GM23248 (cell line): ENCODE data around the gene YES1. TPM values are rescaled to one million over a fixed set of nuclear protein-coding genes. Genes with fewer than 3 reads are reported as not detected.

ENCODE experiments used
- DNase-seq: peaks from one replicate; pipeline ENCODE4 v3.0.0-alpha.2; 2015
- H2AFZ ChIP-seq: fragments of 200-600 bp; sonication (generic); 2 replicates; pipeline ENCODE4 v1.6.1; 2016; ENCODE audit warnings: antibody characterized with exemption
- H3F3A ChIP-seq: fragments of 200-600 bp; sonication (generic); 2 replicates; pipeline ENCODE4 v1.6.1; 2016; ENCODE audit warnings: mild to moderate bottlenecking, antibody characterized with exemption, mixed run types; ENCODE audit not compliant: insufficient read depth
- H3K27ac ChIP-seq: fragments of 200-600 bp; sonication (generic); 2 replicates; pipeline ENCODE4 v1.5.1; 2016; ENCODE audit warnings: mild to moderate bottlenecking
- H3K27me3 ChIP-seq: fragments of 200-600 bp; sonication (generic); replicated peaks from 2 replicates; pipeline ENCODE4 v1.6.1; 2016; ENCODE audit warnings: mild to moderate bottlenecking; ENCODE audit not compliant: insufficient read depth
- H3K36me3 ChIP-seq: fragments of 200-600 bp; sonication (generic); 2 replicates; pipeline ENCODE4 v1.6.1; 2016; ENCODE audit warnings: low read depth, mild to moderate bottlenecking
- H3K4me1 ChIP-seq: fragments of 200-600 bp; sonication (generic); 2 replicates; pipeline ENCODE4 v1.6.1; 2016; ENCODE audit warnings: mild to moderate bottlenecking; ENCODE audit not compliant: insufficient read depth
- H3K4me2 ChIP-seq: fragments of 200-600 bp; sonication (generic); one replicate; pipeline ENCODE4 v1.6.1; 2016; ENCODE audit warnings: mild to moderate bottlenecking; ENCODE audit not compliant: unreplicated experiment
- H3K4me3 ChIP-seq: fragments of 200-600 bp; sonication (generic); 2 replicates; pipeline ENCODE4 v1.5.1; 2016; ENCODE audit warnings: mild to moderate bottlenecking
- H3K79me2 ChIP-seq: fragments of 200-600 bp; sonication (generic); 2 replicates; pipeline ENCODE4 v1.6.1; 2016; ENCODE audit warnings: mild to moderate bottlenecking; ENCODE audit not compliant: insufficient read depth
- H3K9ac ChIP-seq: fragments of 200-600 bp; sonication (generic); 2 replicates; pipeline ENCODE4 v1.6.1; 2016; ENCODE audit warnings: mild to moderate bottlenecking
- H3K9me2 ChIP-seq: fragments of 200-600 bp; sonication (generic); 2 replicates; pipeline ENCODE4 v1.6.1; 2016; ENCODE audit warnings: mixed run types, mild to moderate bottlenecking, moderate library complexity; ENCODE audit not compliant: insufficient read depth
- H3K9me3 ChIP-seq: fragments of 200-600 bp; sonication (generic); one replicate; pipeline ENCODE4 v1.6.1; 2017; ENCODE audit warnings: low read depth
- H4K20me1 ChIP-seq: fragments of 200-600 bp; sonication (generic); 2 replicates; pipeline ENCODE4 v1.6.0; 2016; ENCODE audit not compliant: insufficient read depth
- EZH2 ChIP-seq: fragments of 200-600 bp; sonication (generic); IDR thresholded peaks from 2 replicates; pipeline ENCODE4 v1.6.1; 2018; ENCODE audit warnings: antibody characterized with exemption, mild to moderate bottlenecking; ENCODE audit not compliant: insufficient read depth, poor library complexity, severe bottlenecking
- EZH2phosphoT487 ChIP-seq: fragments of 200-600 bp; sonication (generic); IDR thresholded peaks from 2 replicates; pipeline ENCODE4 v1.6.1; 2018; ENCODE audit warnings: antibody characterized with exemption, moderate library complexity, mild to moderate bottlenecking, low read depth; ENCODE audit not compliant: insufficient read depth
- WGBS, 2 experiments: methylation state at CpG; one replicate each; pipeline ENCODE4 v1.1.6; 2015 to 2017; ENCODE audit warnings: low lambda C conversion rate in 2 of 2, low coverage in 1 of 2; ENCODE audit errors: missing lambda C conversion rate in 2 of 2; 5-methylcytosine and 5-hydroxymethylcytosine counted together
- in situ Hi-C: fragments of 300-500 bp; cut with MboI; formaldehyde crosslinking; loops from 2 replicates; pipeline ENCODE4 v1.15.0; 2020
- polyA plus RNA-seq: library from polyadenylated mRNA; unstranded; fragments of >200 nt; fragmentation: Nextera tagmentation; extraction: Ambion mirVana; gene quantifications from 2 replicates; pipeline ENCODE4 v1.2.1, GENCODE V29; 2016
- total RNA-seq: library from RNA; depleted of rRNA; stranded (reverse); fragments of >200 nt; shearing (Covaris generic); gene quantifications from 2 replicates; pipeline ENCODE4 v1.2.3, GENCODE V29; 2014

The YES1 gene
- total and polyA plus RNA-seq, 2 experiments from 2014 or later: 23.6 to 89.9 TPM

- in situ Hi-C loops: no loop called here
- WGBS, 2 experiments: 21 to 24% methylated on average over 5 of the region's 5 CpGs
- no peak overlapping the region for H2AFZ ChIP-seq
- H3K79me2 ChIP-seq: peaks cover 87% of the 10 kb centered on the region
- H3K4me1 ChIP-seq: peaks cover 34% of the 10 kb centered on the region
- H3K27me3 ChIP-seq: no peaks in the 10 kb centered on the region
- H4K20me1 ChIP-seq: peaks cover 11% of the 10 kb centered on the region
- H3F3A ChIP-seq: peaks cover 20% of the 10 kb centered on the region
- no peak overlapping the region; the same call in 1 of the 2 replicates for H3K27ac ChIP-seq
- H3K9me3 ChIP-seq: no peaks in the 10 kb centered on the region
- no peaks in the 10 kb centered on the region for H3K9me2 ChIP-seq
- DNase-seq: peak; percentile 60
- H3K36me3 ChIP-seq: no peaks in the 10 kb centered on the region
- H3K4me3 ChIP-seq: 0 out of 2 replicates have a peak overlapping the region, but pooled peaks have one; percentile 10
- TF ChIP-seq EZH2phosphoT487: no peak
- no peak for TF ChIP-seq EZH2
- no peak overlapping the region for H3K9ac ChIP-seq
- H3K4me2 ChIP-seq: peak overlapping the region; percentile 13
These were observed 4.0 kb downstream of the YES1 start for GRCh38 chr18:808086-808485.

- Histone ChIP-seq H3F3A (peaks cover 15% of the 10 kb centered on the region; the same call in 1 of the 2 replicates), H3K36me3 (no peaks in the 10 kb centered on the region), H3K4me1 (peaks cover 30% of the 10 kb centered on the region), H3K4me3 (no peak overlapping the region), H3K9ac (no peak overlapping the region), H3K9me3 (no peaks in the 10 kb centered on the region), H3K9me2 (no peaks in the 10 kb centered on the region), H2AFZ (no peak overlapping the region), H3K27ac (no peak overlapping the region), H3K27me3 (no peaks in the 10 kb centered on the region), H3K4me2 (no peak overlapping the region), H3K79me2 (peaks cover 100% of the 10 kb centered on the region), H4K20me1 (peaks cover 11% of the 10 kb centered on the region)
- TF ChIP-seq EZH2: no peak
- no peak for DNase-seq
- in situ Hi-C loops: no loop called here
- 96 to 98% methylated on average over 2 of the region's 2 CpGs for WGBS, 2 experiments
These were observed 6.3 kb downstream of the YES1 start for GRCh38 chr18:805755-806110.

GRCh38 chr18:805008-805754, 6.9 kb downstream of the YES1 start:
- Histone ChIP-seq H4K20me1 (peaks cover 11% of the 10 kb centered on the region), H3K4me1 (peaks cover 25% of the 10 kb centered on the region), H3K9ac (no peak overlapping the region), H3F3A (peaks cover 15% of the 10 kb centered on the region; the same call in 1 of the 2 replicates), H3K36me3 (no peaks in the 10 kb centered on the region), H2AFZ (no peak overlapping the region), H3K9me3 (no peaks in the 10 kb centered on the region), H3K9me2 (no peaks in the 10 kb centered on the region), H3K27me3 (no peaks in the 10 kb centered on the region), H3K4me3 (no peak overlapping the region), H3K27ac (no peak overlapping the region), H3K4me2 (no peak overlapping the region), H3K79me2 (peaks cover 100% of the 10 kb centered on the region)
- DNase-seq: no peak
- in situ Hi-C loops: no loop called here
- 79 to 84% methylated on average over 5 of the region's 5 CpGs for WGBS, 2 experiments
- TF ChIP-seq EZH2phosphoT487 (no peak), EZH2 (no peak)

GRCh38 chr18:801137-801536, 10.9 kb downstream of the YES1 start:
- H3K4me2 ChIP-seq: no peak overlapping the region
- H3K27ac ChIP-seq: no peak overlapping the region
- H3K79me2 ChIP-seq: peaks cover 100% of the 10 kb centered on the region
- H4K20me1 ChIP-seq: peaks cover 9% of the 10 kb centered on the region; the same call in 1 of the 2 replicates
- H3F3A ChIP-seq: no peaks in the 10 kb centered on the region
- no peak for TF ChIP-seq EZH2phosphoT487
- no peak for TF ChIP-seq EZH2
- no peaks in the 10 kb centered on the region for H3K27me3 ChIP-seq
- no peak overlapping the region for H2AFZ ChIP-seq
- H3K4me1 ChIP-seq: peaks cover 6% of the 10 kb centered on the region
- 86% methylated on average over 3 of the region's 3 CpGs for WGBS, 2 experiments
- H3K36me3 ChIP-seq: no peaks in the 10 kb centered on the region
- in situ Hi-C loops: no loop called here
- H3K9ac ChIP-seq: no peak overlapping the region
- H3K9me3 ChIP-seq: no peaks in the 10 kb centered on the region
- H3K4me3 ChIP-seq: no peak overlapping the region
- no peaks in the 10 kb centered on the region for H3K9me2 ChIP-seq
- no peak for DNase-seq
